Upper lobe of left lung (tissue), 4 donors: Measurements from ENCODE around the gene PRKAA2.

ENCODE experiments used
- CTCF ChIP-seq, 6 experiments: fragments of 450-650 bp in 4 of 6; fragments of 200-600 bp in 2 of 6; sonication (generic) in 2 of 6; IDR thresholded peaks; one replicate each; pipeline ENCODE4 v1.5.1; 2016 to 2019; ENCODE audit warnings: antibody characterized with exemption in 6 of 6
- EP300 ChIP-seq, 4 donors: sonication (generic); formaldehyde crosslinking; IDR thresholded peaks; one replicate each; pipeline ENCODE4 v1.5.1; 2017; ENCODE audit warnings: antibody characterized with exemption in 4 of 4, control low read depth in 2 of 4
- POLR2A ChIP-seq, 4 donors: fragments of 450-650 bp; IDR thresholded peaks; one replicate each; pipeline ENCODE4 v1.5.1; 2016 to 2017; ENCODE audit warnings: antibody characterized with exemption in 4 of 4, mild to moderate bottlenecking in 2 of 4
- POLR2AphosphoS5 ChIP-seq, 2 donors: sonication (generic); formaldehyde crosslinking; IDR thresholded peaks; one replicate each; pipeline ENCODE4 v1.5.1; 2017; ENCODE audit warnings: antibody characterized with exemption in 2 of 2

DNA sequence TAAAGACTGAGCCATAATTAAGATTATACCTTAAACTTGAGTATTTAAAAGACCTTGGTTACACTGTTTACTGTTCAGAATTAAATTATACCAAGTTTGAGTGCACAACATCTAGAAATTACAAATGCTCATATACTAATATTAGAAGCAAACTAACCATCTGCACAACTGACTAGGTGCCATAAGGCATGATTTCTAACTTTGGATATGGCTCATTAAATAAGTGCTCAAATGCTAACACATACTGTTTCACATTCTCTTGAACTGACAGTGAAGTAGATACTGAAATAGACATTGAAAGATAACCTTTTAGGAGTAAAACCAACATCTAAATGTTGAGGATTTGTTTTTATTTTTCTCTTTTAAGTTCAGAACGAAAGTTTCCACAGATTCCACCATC is 74.1 kb downstream of the PRKAA2 start:
- TF ChIP-seq CTCF (IDR thresholded peaks at IDR 0.05), result no peak
- no peak for TF ChIP-seq POLR2AphosphoS5 (IDR thresholded peaks at IDR 0.05)
- TF ChIP-seq POLR2A (IDR thresholded peaks at IDR 0.05), result no peak
- TF ChIP-seq EP300 (IDR thresholded peaks at IDR 0.05), result no peak
